RWPE2 (cell line): ENCODE measurements around the gene CES2.
A peak's percentile ranks its signal among the peaks of the same experiment; 100 is the strongest.

Experiments
- ATAC-seq: fragments of 200-7000 bp; cut with Tn5 transposase; 3 replicates; pipeline ENCODE4 v1.9.1; 2021; ENCODE audit warnings: low read depth
- DNase-seq: peaks from one replicate; pipeline ENCODE4 v3.0.0-alpha.2; 2020; ENCODE audit warnings: low spot score
- H3K27ac ChIP-seq: fragments of 450-650 bp; 2 replicates; pipeline ENCODE4 v1.5.1; 2017; ENCODE audit warnings: mild to moderate bottlenecking; ENCODE audit not compliant: poor library complexity, severe bottlenecking
- H3K27me3 ChIP-seq: fragments of 250-450 bp; sonication (Bioruptor Pico); 2 replicates; pipeline ENCODE4 v1.5.1; 2021; ENCODE audit warnings: mild to moderate bottlenecking, moderate library complexity; ENCODE audit not compliant: insufficient read depth, poor library complexity, severe bottlenecking
- H3K36me3 ChIP-seq: fragments of 250-450 bp; sonication (Bioruptor Pico); 2 replicates; pipeline ENCODE4 v1.5.1; 2020; ENCODE audit warnings: low read depth, mild to moderate bottlenecking, moderate library complexity
- H3K4me1 ChIP-seq: fragments of 250-450 bp; sonication (Bioruptor Pico); 2 replicates; pipeline ENCODE4 v1.5.1; 2021; ENCODE audit warnings: mild to moderate bottlenecking, moderate library complexity; ENCODE audit not compliant: insufficient read depth, poor library complexity, severe bottlenecking
- H3K4me3 ChIP-seq: fragments of 250-450 bp; sonication (Bioruptor Pico); 2 replicates; pipeline ENCODE4 v1.5.1; 2021; ENCODE audit warnings: mild to moderate bottlenecking, moderate library complexity; ENCODE audit not compliant: severe bottlenecking
- H3K9me3 ChIP-seq: fragments of 250-450 bp; sonication (Bioruptor Pico); 2 replicates; pipeline ENCODE4 v1.5.1; 2021; ENCODE audit warnings: mild to moderate bottlenecking, moderate library complexity; ENCODE audit not compliant: severe bottlenecking
- TF ChIP-seq, protein P1 (sequence below): fragments of 450-650 bp; IDR thresholded peaks from one replicate; pipeline ENCODE4 v1.5.1; 2017; ENCODE audit warnings: mild to moderate bottlenecking, moderate library complexity; ENCODE audit not compliant: poor library complexity, severe bottlenecking

Gene CES2

DNA sequence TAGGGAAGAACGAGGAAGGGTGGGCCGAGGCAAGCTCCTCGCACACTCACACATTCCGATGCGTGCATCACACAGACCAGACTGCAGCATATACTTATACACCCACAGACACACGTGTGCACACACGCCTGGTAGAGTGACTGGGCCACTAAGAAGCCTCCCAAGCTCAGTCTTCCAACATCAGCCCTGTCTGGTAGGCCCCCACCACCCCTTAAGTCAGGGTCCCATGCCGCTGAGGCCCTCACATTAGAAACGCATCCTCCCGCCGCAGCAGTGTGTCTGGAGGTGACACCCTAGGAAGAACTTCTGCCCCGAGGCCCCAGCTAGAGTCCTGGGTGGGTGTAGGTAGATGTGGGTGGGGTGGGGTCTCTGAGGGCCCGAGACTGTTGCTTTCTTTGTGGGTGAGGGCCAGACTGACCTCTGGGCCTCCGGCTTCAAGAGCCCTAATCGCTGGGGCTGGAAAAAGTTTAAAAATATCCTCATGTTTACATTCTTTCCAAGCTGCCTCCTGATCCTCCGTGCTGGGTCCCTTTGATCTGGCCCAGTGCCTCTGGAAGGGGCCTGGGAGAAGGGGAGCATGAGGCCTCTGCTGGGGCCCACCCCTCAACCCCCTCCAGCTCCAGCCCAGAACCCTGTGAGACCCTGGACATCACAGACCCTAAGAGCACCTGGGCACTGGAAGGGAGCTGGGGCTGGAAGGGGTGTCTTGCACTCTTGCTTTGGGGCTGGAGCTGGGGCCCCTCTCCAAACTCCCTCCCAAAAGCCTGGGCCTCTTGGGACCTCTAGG lies 30.3 kb upstream of the CES2 start:
- H3K27me3 ChIP-seq: no peaks in the 10 kb centered on the region
- peaks cover 4% of the 10 kb centered on the region for H3K4me1 ChIP-seq
- TF ChIP-seq, protein P1, sequence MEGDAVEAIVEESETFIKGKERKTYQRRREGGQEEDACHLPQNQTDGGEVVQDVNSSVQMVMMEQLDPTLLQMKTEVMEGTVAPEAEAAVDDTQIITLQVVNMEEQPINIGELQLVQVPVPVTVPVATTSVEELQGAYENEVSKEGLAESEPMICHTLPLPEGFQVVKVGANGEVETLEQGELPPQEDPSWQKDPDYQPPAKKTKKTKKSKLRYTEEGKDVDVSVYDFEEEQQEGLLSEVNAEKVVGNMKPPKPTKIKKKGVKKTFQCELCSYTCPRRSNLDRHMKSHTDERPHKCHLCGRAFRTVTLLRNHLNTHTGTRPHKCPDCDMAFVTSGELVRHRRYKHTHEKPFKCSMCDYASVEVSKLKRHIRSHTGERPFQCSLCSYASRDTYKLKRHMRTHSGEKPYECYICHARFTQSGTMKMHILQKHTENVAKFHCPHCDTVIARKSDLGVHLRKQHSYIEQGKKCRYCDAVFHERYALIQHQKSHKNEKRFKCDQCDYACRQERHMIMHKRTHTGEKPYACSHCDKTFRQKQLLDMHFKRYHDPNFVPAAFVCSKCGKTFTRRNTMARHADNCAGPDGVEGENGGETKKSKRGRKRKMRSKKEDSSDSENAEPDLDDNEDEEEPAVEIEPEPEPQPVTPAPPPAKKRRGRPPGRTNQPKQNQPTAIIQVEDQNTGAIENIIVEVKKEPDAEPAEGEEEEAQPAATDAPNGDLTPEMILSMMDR: no peak
- H3K36me3 ChIP-seq: no peaks in the 10 kb centered on the region
- H3K4me3 ChIP-seq: no peak overlapping the region
- no peaks in the 10 kb centered on the region for H3K9me3 ChIP-seq
- ATAC-seq: no peak
- DNase-seq: peak; percentile 57
- no peak overlapping the region for H3K27ac ChIP-seq

DNA sequence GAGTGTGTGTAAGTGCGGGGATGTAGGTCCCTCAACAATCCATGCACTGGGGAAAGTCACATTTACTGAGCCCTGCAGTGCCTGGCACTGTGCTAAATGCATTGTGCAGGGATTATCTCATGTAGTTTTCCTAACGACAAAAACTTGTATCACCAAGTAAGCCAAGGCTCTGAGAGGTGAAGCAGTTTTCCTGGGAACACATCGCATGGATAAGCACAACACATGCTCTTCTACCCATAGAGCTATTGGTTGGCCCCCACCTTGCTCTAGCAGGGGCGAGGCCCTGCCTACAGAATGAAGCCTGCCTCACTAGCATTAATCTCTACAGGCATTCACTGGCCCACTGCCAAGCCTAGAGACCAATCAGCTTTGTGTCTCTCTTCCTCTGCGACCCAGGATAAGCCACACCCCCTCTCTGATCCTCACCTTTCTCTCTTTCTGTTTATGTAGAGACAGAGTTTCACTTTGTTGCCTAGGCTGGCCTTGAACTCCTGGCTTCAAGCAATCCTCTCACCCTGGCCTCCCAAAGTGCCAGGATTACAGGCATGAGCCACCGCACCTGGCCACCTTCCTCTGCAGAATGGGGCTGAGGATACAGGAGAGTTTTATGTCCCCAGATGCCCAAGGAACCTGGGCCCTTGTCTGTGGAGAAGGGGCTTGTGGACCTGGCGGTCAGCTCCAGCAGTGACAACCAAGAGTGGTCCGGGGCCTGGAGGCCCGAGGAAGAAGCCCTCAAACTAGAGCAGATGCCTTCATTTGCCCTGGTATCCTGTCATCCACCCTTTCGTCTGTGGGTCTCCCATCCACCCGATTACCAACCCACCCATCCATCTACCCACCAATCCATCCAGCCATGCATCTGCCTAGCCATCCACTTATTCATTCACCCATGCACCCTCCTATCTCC lies 29.4 kb upstream of the CES2 start:
- TF ChIP-seq, protein P1: no peak
- Histone ChIP-seq H3K27me3 (no peaks in the 10 kb centered on the region), H3K9me3 (no peaks in the 10 kb centered on the region), H3K36me3 (no peaks in the 10 kb centered on the region), H3K4me1 (no peaks in the 10 kb centered on the region), H3K27ac (no peak overlapping the region), H3K4me3 (no peak overlapping the region)
- ATAC-seq (peak; percentile 52), DNase-seq (no peak)

DNA sequence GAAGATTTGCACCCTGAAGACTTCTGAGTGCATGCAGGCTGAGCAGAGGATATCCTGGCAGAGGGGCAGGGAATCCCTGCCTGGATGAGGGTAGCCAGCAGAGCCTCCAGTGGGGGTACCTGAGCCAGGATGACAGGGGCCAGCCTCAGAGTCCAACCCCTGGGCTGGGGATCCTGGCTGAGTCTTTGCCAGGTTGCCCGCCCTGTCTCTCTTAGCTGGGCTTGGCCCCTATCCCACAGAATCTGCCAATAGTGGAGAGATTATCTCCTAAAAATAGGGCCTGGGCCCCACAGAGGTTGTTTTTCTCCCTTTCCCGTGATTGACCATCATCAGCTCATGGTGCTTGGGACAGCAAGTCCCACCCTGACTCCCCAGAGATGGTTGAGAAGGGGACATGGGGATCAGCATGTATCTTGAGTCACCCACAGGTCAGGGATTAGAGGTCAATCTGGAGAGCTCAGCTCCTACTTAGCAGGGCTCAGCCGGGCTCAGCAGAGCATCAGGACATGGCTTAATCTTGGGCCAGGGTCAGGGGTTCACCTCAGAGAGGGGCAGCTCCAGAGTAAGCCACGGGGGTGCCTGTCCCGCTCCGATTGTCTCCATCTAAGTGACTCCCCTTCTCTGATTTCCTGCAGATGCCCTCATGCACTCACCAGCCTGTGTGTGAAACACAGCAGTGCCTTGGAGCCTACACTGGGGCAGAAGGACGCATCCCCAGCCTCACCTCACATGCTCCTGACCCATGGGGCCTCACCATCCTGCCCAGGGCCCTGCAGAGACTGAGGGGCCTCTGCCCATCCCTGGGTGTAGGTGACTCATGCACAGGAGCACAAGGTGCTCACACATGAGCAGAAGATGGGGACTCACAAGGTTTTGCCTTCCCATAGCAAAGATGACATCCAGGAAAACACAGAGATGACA lies 28.1 kb upstream of the CES2 start:
- Histone ChIP-seq H3K36me3 (no peaks in the 10 kb centered on the region), H3K9me3 (no peaks in the 10 kb centered on the region), H3K4me1 (peaks cover 2% of the 10 kb centered on the region), H3K4me3 (no peak overlapping the region), H3K27ac (no peak overlapping the region), H3K27me3 (no peaks in the 10 kb centered on the region)
- ATAC-seq (no peak), DNase-seq (no peak)
- TF ChIP-seq, protein P1: no peak

DNA sequence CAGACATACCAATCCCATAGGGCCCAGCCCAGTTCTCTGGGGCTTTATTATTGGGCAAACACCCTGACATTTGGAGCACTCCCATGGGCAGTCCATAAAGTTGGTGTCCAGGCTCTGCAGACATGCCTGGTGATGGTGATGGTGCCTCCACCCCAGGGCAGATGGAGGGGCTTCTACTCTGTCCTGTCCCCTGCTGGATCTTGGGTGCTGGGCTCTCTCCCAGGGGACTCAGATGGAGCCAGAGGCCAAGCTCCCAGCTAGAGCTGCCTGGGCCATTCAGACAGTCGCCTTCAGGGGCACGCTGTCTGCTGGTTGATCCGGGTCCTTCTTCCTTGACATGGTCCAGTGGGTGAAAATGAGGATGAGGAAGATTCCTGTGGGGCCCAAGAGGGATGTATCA lies 27.2 kb upstream of the CES2 start:
- TF ChIP-seq, protein P1: no peak
- ATAC-seq: no peak
- Histone ChIP-seq H3K27me3 (no peaks in the 10 kb centered on the region), H3K4me3 (no peak overlapping the region), H3K4me1 (peaks cover 2% of the 10 kb centered on the region), H3K9me3 (no peaks in the 10 kb centered on the region), H3K27ac (no peak overlapping the region), H3K36me3 (no peaks in the 10 kb centered on the region)
- no peak for DNase-seq
